Jurkat, Clone E6-1 (cell line): ENCODE results near the gene NFATC2IP.
"Not testable (repeated sequence)": the region's sequence is repeated elsewhere in the genome, so short reads cannot be mapped to it uniquely, and the experiment has no call there.

Experiments used
- DNase-seq: peaks from one replicate; pipeline ENCODE4 v3.0.0-alpha.2; 2011; ENCODE audit warnings: low read depth, low spot score
- H3K4me3 ChIP-seq: 2 replicates; pipeline ENCODE4 v1.5.1; 2011; ENCODE audit warnings: mild to moderate bottlenecking, low read length, control low read depth, moderate library complexity

NFATC2IP gene

GRCh38 chr16:28958216-28958615 is 7.5 kb downstream of the NFATC2IP start:
- H3K4me3 ChIP-seq, result no peak overlapping the region
- no peak for DNase-seq

- H3K4me3 ChIP-seq, result no peak overlapping the region
- no peak for DNase-seq
These were observed 8.1 kb downstream of the NFATC2IP start for GRCh38 chr16:28958836-28959235.

GRCh38 chr16:28964072-28964471 is 13.3 kb downstream of the NFATC2IP start:
- no peak for DNase-seq
- H3K4me3 ChIP-seq, result no peak overlapping the region

- no peak for DNase-seq
- H3K4me3 ChIP-seq, result no peak overlapping the region
These were observed 13.8 kb downstream of the NFATC2IP start for GRCh38 chr16:28964496-28964895.

GRCh38 chr16:28967156-28967555 is 16.4 kb downstream of the NFATC2IP start:
- no peak for DNase-seq
- no peak overlapping the region for H3K4me3 ChIP-seq

- not testable (repeated sequence) for DNase-seq, H3K4me3 ChIP-seq
These were observed 19.0 kb downstream of the NFATC2IP start for GRCh38 chr16:28969696-28970095.

GRCh38 chr16:28974007-28974436 is 23.3 kb downstream of the NFATC2IP start:
- H3K4me3 ChIP-seq, result peak overlapping the region; percentile 97
- no peak for DNase-seq

- DNase-seq, result peak; percentile 89
- peak within 1 kb of the TSS; percentile 97 for H3K4me3 ChIP-seq
These were observed 23.9 kb downstream of the NFATC2IP start, which contains the start of gene SPNS1 for GRCh38 chr16:28974437-28975157. Gene SPNS1 (plus strand): TSS chr16:28974778. CDS start chr16:28975152, 374 bp downstream.

- no peak for DNase-seq
These were observed 24.4 kb downstream of the NFATC2IP start for GRCh38 chr16:28975158-28975599.

GRCh38 chr16:28977703-28978662 is 27.2 kb downstream of the NFATC2IP start:
- H3K4me3 ChIP-seq, result no peak overlapping the region
- no peak for DNase-seq

More at GRCh38 chr16:28975158-28975599, 24.4 kb downstream of the NFATC2IP start:
- peak overlapping the region; percentile 97 for H3K4me3 ChIP-seq

GRCh38 chr16:28980330-28980729 is 29.6 kb downstream of the NFATC2IP start:
- not testable (repeated sequence) for DNase-seq

GRCh38 chr16:28980929-28981328 is 30.2 kb downstream of the NFATC2IP start:
- DNase-seq, result no peak
- no peak overlapping the region for H3K4me3 ChIP-seq

More at GRCh38 chr16:28980330-28980729, 29.6 kb downstream of the NFATC2IP start:
- H3K4me3 ChIP-seq, result not testable (repeated sequence)

GRCh38 chr16:28981517-28981916 is 30.8 kb downstream of the NFATC2IP start:
- DNase-seq, result peak; percentile 30
- no peak overlapping the region for H3K4me3 ChIP-seq

GRCh38 chr16:28982418-28982817 is 31.7 kb downstream of the NFATC2IP start:
- no peak overlapping the region for H3K4me3 ChIP-seq
- DNase-seq, result no peak

- no peak overlapping the region for H3K4me3 ChIP-seq
- no peak for DNase-seq
These were observed 32.2 kb downstream of the NFATC2IP start for GRCh38 chr16:28982949-28983348.

- DNase-seq, result no peak
- H3K4me3 ChIP-seq, result no peak overlapping the region
These were observed 32.9 kb downstream of the NFATC2IP start for GRCh38 chr16:28983644-28984043.

- no peak for DNase-seq
- H3K4me3 ChIP-seq, result peak overlapping the region; percentile 37
These were observed 33.4 kb downstream of the NFATC2IP start for GRCh38 chr16:28984091-28984490.

- peak within 1 kb of the TSS; percentile 97 for H3K4me3 ChIP-seq
- peak; percentile 84 for DNase-seq
These were observed 33.9 kb downstream of the NFATC2IP start, which contains the start of gene LAT for GRCh38 chr16:28984619-28985135. Gene LAT (plus strand): TSS chr16:28985052. CDS start chr16:28985418, 366 bp downstream.
